K562 (cell line): Measurements from ENCODE around the gene SPRY4. TPM values are rescaled to one million over a fixed set of nuclear protein-coding genes. Genes with fewer than 3 reads are reported as not detected.

Experiments used
- ATAC-seq: fragments of 200-7000 bp; cut with Tn5 transposase; 3 replicates; pipeline ENCODE4 v1.9.1; 2020; ENCODE audit warnings: moderate library complexity
- BruUV-seq: library from RNA; stranded (reverse); fragments of 400-500 nt; replicated peaks from 2 replicates; lab custom pipeline; 2021; lab: Mats Ljungman, UMichigan
- CTCF ChIA-PET: fragments of 300-600 bp; formaldehyde crosslinking; extraction: SDS; loops from one replicate; lab custom pipeline; 2021; ENCODE audit warnings: low intra/inter-chr PET ratio; lab: Yijun Ruan, JAX
- POLR2A ChIA-PET: fragments of 300-600, 350-650 bp; sonication (Branson Sonifier 250); formaldehyde crosslinking; extraction: SDS; loops from one replicate; lab custom pipeline; 2021; ENCODE audit warnings: antibody characterized with exemption, inconsistent platforms; lab: Yijun Ruan, JAX
- DNase-seq, 4 experiments: peaks; one replicate each; pipeline versions ENCODE4 v3.0.0 to v3.0.0-alpha.2; 2011 to 2018; ENCODE audit warnings: low spot score in 3 of 4, mixed read lengths in 3 of 4; ENCODE audit errors: extremely low read depth in 1 of 4
- FAIRE-seq: peaks from 2 replicates; lab custom pipeline; 2011; peaks lifted over from hg19 to GRCh38; lab: Jason Lieb, UNC
- H2AFZ ChIP-seq: 2 replicates; pipeline ENCODE4 v1.6.0; 2011; ENCODE audit warnings: low read depth, low read length, control low read depth, inconsistent platforms
- H3K27ac ChIP-seq: fragments of 200-600 bp; 3 replicates; pipeline ENCODE4 v1.8.0; 2011; ENCODE audit warnings: low read depth, mild to moderate bottlenecking, control low read depth, inconsistent platforms, low read length, moderate library complexity, mixed read lengths; ENCODE audit errors: extremely low read depth
- H3K27me3 ChIP-seq, 2 experiments: fragments of 300-600 bp in 1 of 2; 2 replicates in 1 of 2; 3 replicates in 1 of 2; pipeline versions ENCODE4 v1.6.0 to v1.8.0; 2011; ENCODE audit warnings: inconsistent platforms in 2 of 2, low read length in 2 of 2, mild to moderate bottlenecking in 1 of 2, mixed read lengths in 1 of 2, moderate library complexity in 1 of 2; ENCODE audit not compliant: control insufficient read depth in 2 of 2, insufficient read depth in 2 of 2
- H3K36me3 ChIP-seq: fragments of 300-600 bp; 3 replicates; pipeline ENCODE4 v1.8.0; 2011; ENCODE audit warnings: mild to moderate bottlenecking, low read length, inconsistent platforms; ENCODE audit not compliant: control insufficient read depth, insufficient read depth
- H3K4me1 ChIP-seq, 2 experiments: fragments of 200-600 bp in 1 of 2; replicated peaks in 1 of 2; 2 replicates in 1 of 2; 3 replicates in 1 of 2; pipeline versions ENCODE4 v1.5.1 to v1.8.0; 2011; ENCODE audit warnings: inconsistent platforms in 2 of 2, low read length in 2 of 2, mild to moderate bottlenecking in 1 of 2, mixed read lengths in 1 of 2, moderate library complexity in 1 of 2; ENCODE audit not compliant: control insufficient read depth in 2 of 2, insufficient read depth in 2 of 2
- H3K4me2 ChIP-seq: 2 replicates; pipeline ENCODE4 v1.6.1; 2011; ENCODE audit warnings: low read length, control low read depth, inconsistent platforms, mixed read lengths; ENCODE audit not compliant: insufficient read depth
- H3K4me3 ChIP-seq: fragments of 200-600 bp; sonication (generic), shearing (Covaris generic); 2 replicates; pipeline ENCODE4 v1.5.1; 2016; ENCODE audit warnings: control low read depth, inconsistent platforms
- H3K79me2 ChIP-seq: fragments of 200-600 bp; 3 replicates; pipeline ENCODE4 v1.8.0; 2011; ENCODE audit warnings: low read length, inconsistent platforms; ENCODE audit not compliant: control insufficient read depth, insufficient read depth
- H3K9ac ChIP-seq, 2 experiments: 2 replicates each; pipeline versions ENCODE4 v1.6.0 to v1.6.1; 2011; ENCODE audit warnings: low read depth in 2 of 2, low read length in 2 of 2, control low read depth in 1 of 2, inconsistent platforms in 1 of 2, mild to moderate bottlenecking in 1 of 2, mixed read lengths in 1 of 2; ENCODE audit not compliant: insufficient read depth in 1 of 2
- H3K9me1 ChIP-seq: one replicate; pipeline ENCODE4 v1.6.0; 2011; ENCODE audit warnings: inconsistent platforms, mild to moderate bottlenecking, low read length, moderate library complexity; ENCODE audit not compliant: control insufficient read depth, insufficient read depth
- H3K9me3 ChIP-seq: replicated peaks from 2 replicates; pipeline ENCODE4 v1.5.1; 2011; ENCODE audit warnings: low read depth, low read length, inconsistent platforms; ENCODE audit not compliant: control insufficient read depth, insufficient read depth
- H4K20me1 ChIP-seq: replicated peaks from 2 replicates; pipeline ENCODE4 v1.6.1; 2011; ENCODE audit warnings: low read length, inconsistent platforms, mixed read lengths; ENCODE audit not compliant: control insufficient read depth, insufficient read depth
- BMI1 ChIP-seq: fragments of 150-350 bp; IDR thresholded peaks from 2 replicates; pipeline ENCODE4 v1.6.1; 2014; ENCODE audit warnings: low read length
- BRCA1 ChIP-seq, 2 experiments: fragments of 450-650 bp in 1 of 2; sonication (generic) in 1 of 2; formaldehyde crosslinking in 1 of 2; IDR thresholded peaks; 2 replicates each; pipeline versions ENCODE4 v1.5.0 to v1.6.1; 2017 to 2020; ENCODE audit warnings: mild to moderate bottlenecking in 1 of 2, missing genetic modification reagents in 1 of 2
- HMGXB4 ChIP-seq: sonication (generic); formaldehyde crosslinking; IDR thresholded peaks from 2 replicates; pipeline ENCODE4 v1.8.1; 2023; ENCODE audit warnings: mild to moderate bottlenecking, missing genetic modification reagents
- KLF13 ChIP-seq: fragments of 450-650 bp; IDR thresholded peaks from 2 replicates; pipeline ENCODE4 v1.6.1; 2016; ENCODE audit warnings: missing genetic modification characterization, low read depth, mild to moderate bottlenecking, missing compliant biosample characterization, moderate library complexity, borderline replicate concordance
- MAX ChIP-seq: sonication (generic); formaldehyde crosslinking; IDR thresholded peaks from 2 replicates; pipeline ENCODE4 v1.9.0; 2022; ENCODE audit warnings: mild to moderate bottlenecking, missing genetic modification reagents
- MYBL2 ChIP-seq, 2 experiments: fragments of 450-650 bp in 1 of 2; sonication (generic) in 1 of 2; formaldehyde crosslinking in 1 of 2; IDR thresholded peaks; 2 replicates each; pipeline versions ENCODE4 v1.6.1 to v1.8.1; 2017 to 2022; ENCODE audit warnings: borderline replicate concordance in 1 of 2, inconsistent platforms in 1 of 2, low read depth in 1 of 2, mild to moderate bottlenecking in 1 of 2, missing genetic modification reagents in 1 of 2, moderate library complexity in 1 of 2
- NCOA2 ChIP-seq, 2 experiments: fragments of 450-650 bp; IDR thresholded peaks; 2 replicates each; pipeline ENCODE4 v1.6.1; 2018; ENCODE audit warnings: mild to moderate bottlenecking in 2 of 2, moderate library complexity in 1 of 2; ENCODE audit not compliant: partially characterized antibody in 2 of 2
- SLC30A9 ChIP-seq: fragments of 250-450 bp; sonication (Bioruptor Pico); IDR thresholded peaks from 2 replicates; pipeline ENCODE4 v1.8.0; 2022; ENCODE audit warnings: mild to moderate bottlenecking, moderate library complexity
- SRSF9 ChIP-seq: fragments of 200-400 bp; formaldehyde crosslinking; IDR thresholded peaks from 2 replicates; pipeline ENCODE4 v1.6.1; 2017; ENCODE audit warnings: low read depth, low read length, borderline replicate concordance
- TARDBP ChIP-seq: fragments of 450-650 bp; IDR thresholded peaks from 2 replicates; pipeline ENCODE4 v1.6.1; 2016
- TRIM24 ChIP-seq, 2 experiments: fragments of 450-650 bp; IDR thresholded peaks; 2 replicates each; pipeline ENCODE4 v1.6.1; 2016
- ZFP30 ChIP-seq: fragments of 250-450 bp; sonication (Bioruptor Pico); IDR thresholded peaks from 2 replicates; pipeline ENCODE4 v1.8.0; 2022; ENCODE audit warnings: moderate library complexity, mild to moderate bottlenecking, inconsistent platforms, borderline replicate concordance
- ZNF217 ChIP-seq: sonication (generic); formaldehyde crosslinking; IDR thresholded peaks from 2 replicates; pipeline ENCODE4 v1.8.0; 2022; ENCODE audit warnings: mild to moderate bottlenecking, missing genetic modification reagents
- ZNF449 ChIP-seq: fragments of 250-450 bp; sonication (Bioruptor Pico); IDR thresholded peaks from 2 replicates; pipeline ENCODE4 v1.8.0; 2022; ENCODE audit warnings: moderate library complexity, mild to moderate bottlenecking, inconsistent platforms
- ZNF512 ChIP-seq: IDR thresholded peaks from 2 replicates; pipeline ENCODE4 v1.6.1; 2016; ENCODE audit warnings: missing genetic modification characterization, missing compliant biosample characterization
- ZNF830 ChIP-seq: fragments of 250-450 bp; sonication (Bioruptor Pico); IDR thresholded peaks from 2 replicates; pipeline ENCODE4 v1.5.0; 2021; ENCODE audit warnings: mild to moderate bottlenecking
- WGBS: fragments of 100-300 bp; shearing (Covaris generic); methylation state at CpG from one replicate; pipeline ENCODE4 v1.1.6; 2016; ENCODE audit warnings: low coverage, mixed read lengths; ENCODE audit not compliant: insufficient coverage; ENCODE audit errors: missing lambda C conversion rate; 5-methylcytosine and 5-hydroxymethylcytosine counted together
- in situ Hi-C: fragments of 300-500 bp; cut with MboI; formaldehyde crosslinking; loops from 4 replicates; pipeline ENCODE4 v1.15.0; 2018; ENCODE audit warnings: inconsistent platforms, mixed read lengths
- intact Hi-C: fragments of 100-400 bp; cut with micrococcal nuclease; formaldehyde crosslinking; loops from 2 replicates; pipeline ENCODE4 v1.14.2; 2022
- polyA plus RNA-seq, 8 experiments: library from polyadenylated mRNA; depleted of rRNA in 4 of 8; stranded (reverse) in 5 of 8; unstranded in 3 of 8; fragments of >200 nt; fragmentation: Nextera tagmentation in 2 of 8; fragmentation: Illumina TruSeq in 1 of 8; extraction: Ambion mirVana in 2 of 8; extraction: Trizol in 1 of 8; gene quantifications; 2 replicates each; pipeline versions ENCODE4 v1.2.1 to v1.2.3, GENCODE V29; 2011 to 2014; ENCODE audit warnings: inconsistent platforms in 1 of 8, missing spikeins in 1 of 8
- total RNA-seq, 7 experiments: library from RNA; depleted of rRNA in 6 of 7; stranded (reverse); fragments of >200 nt in 6 of 7; fragmentation: Illumina TruSeq in 2 of 7; extraction: Trizol in 2 of 7; gene quantifications; 2 replicates each; pipeline versions ENCODE4 v1.2.1 to v1.2.3, GENCODE V29; 2011 to 2021; ENCODE audit warnings: low replicate concordance in 1 of 7

Gene SPRY4
- total and polyA plus RNA-seq, 9 of the 15 experiments (the other 6 are each of a cell fraction or from before 2014, with no cell fraction given): 2.6 to 24.2 (median 9.5) TPM

- WGBS: 74% methylated on average over 5 of the region's 5 CpGs
- Histone ChIP-seq H3K9ac (no peak overlapping the region), H3K9me3 (no peaks in the 10 kb centered on the region), H3K27me3 (no peaks in the 10 kb centered on the region), H2AFZ (no peak overlapping the region), H3K4me3 (no peak overlapping the region), H4K20me1 (peaks cover 28% of the 10 kb centered on the region; the same call in 1 of the 2 replicates), H3K36me3 (peaks cover 71% of the 10 kb centered on the region; the same call in 2 of the 3 replicates), H3K79me2 (peaks cover 88% of the 10 kb centered on the region), H3K27ac (no peak overlapping the region)
- in situ Hi-C loops (no loop called here), intact Hi-C loops (no loop called here)
- POLR2A ChIA-PET: no interaction called here
- FAIRE-seq (no peak), DNase-seq (no peak)
- no TSS peak for BruUV-seq
- TF ChIP-seq TARDBP (no peak), KLF13 (tag) (no peak), BRCA1 (IDR thresholded peaks at IDR 0.05) (no peak), BRCA1 (CRISPR knock-in tag; IDR thresholded peaks at IDR 0.05) (no peak), ZNF830 (CRISPR knock-in tag) (no peak), ZFP30 (CRISPR knock-in tag) (no peak), TRIM24 (IDR thresholded peaks at IDR 0.05) (no peak), ZNF217 (CRISPR knock-in tag) (no peak), ZNF512 (no peak), BMI1 (no peak), SRSF9 (no peak), HMGXB4 (CRISPR knock-in tag) (no peak), MAX (CRISPR knock-in tag) (no peak), NCOA2 (IDR thresholded peaks at IDR 0.05; ENCODE audit: partially characterized antibody in 2 of 2) (no peak), SLC30A9 (no peak), MYBL2 (IDR thresholded peaks at IDR 0.05; ENCODE audit: low read depth) (no peak), MYBL2 (CRISPR knock-in tag; IDR thresholded peaks at IDR 0.05; ENCODE audit: borderline replicate concordance) (no peak), ZNF449 (CRISPR knock-in tag) (no peak)
- TF ChIP-seq, all 486 proteins: peak for 0
- no peak overlapping the region for H3K4me2 ChIP-seq
- no peaks in the 10 kb centered on the region for H3K9me1 ChIP-seq
- CTCF ChIA-PET: interaction anchor here (0.7 kb wide), 1 partner anchor 231 kb away, joined by 5 read pairs; no protein-coding TSS in a partner anchor
- H3K4me1 ChIP-seq: peaks cover 21 to 25% of the 10 kb centered on the region in 2 experiments
- no peak for ATAC-seq
Observed at GRCh38 chr5:142317173-142317572, 7.6 kb downstream of the SPRY4 start.
